T-helper 1 cell treated with Interleukin-12 subunit alpha and Interleukin-12 subunit beta and Interleukin-4 antibody, amounts not matched to agents 30 μg/mL and 1 μg/mL, for 36 hours (primary cell): ENCODE results near the gene SRRM5.
"Not testable (repeated sequence)": the region's sequence is repeated elsewhere in the genome, so short reads cannot be mapped to it uniquely, and the experiment has no call there.

Experiments
- H3K27ac Mint-ChIP-seq: one replicate; pipeline ENCODE4 v1.8.0; 2021; ENCODE audit warnings: mild to moderate bottlenecking, mixed read lengths
- H3K27me3 Mint-ChIP-seq: one replicate; pipeline ENCODE4 v1.8.0; 2021; ENCODE audit warnings: low read depth, mixed read lengths
- H3K36me3 Mint-ChIP-seq: one replicate; pipeline ENCODE4 v1.8.0; 2021; ENCODE audit warnings: low read depth, mixed read lengths
- H3K4me1 Mint-ChIP-seq: one replicate; pipeline ENCODE4 v1.8.0; 2021; ENCODE audit warnings: low read depth, mixed read lengths
- H3K4me3 Mint-ChIP-seq: one replicate; pipeline ENCODE4 v1.8.0; 2021; ENCODE audit warnings: mild to moderate bottlenecking, moderate library complexity, mixed read lengths
- H3K9me3 Mint-ChIP-seq: one replicate; pipeline ENCODE4 v1.8.0; 2021; ENCODE audit warnings: mixed read lengths

SRRM5 gene

DNA sequence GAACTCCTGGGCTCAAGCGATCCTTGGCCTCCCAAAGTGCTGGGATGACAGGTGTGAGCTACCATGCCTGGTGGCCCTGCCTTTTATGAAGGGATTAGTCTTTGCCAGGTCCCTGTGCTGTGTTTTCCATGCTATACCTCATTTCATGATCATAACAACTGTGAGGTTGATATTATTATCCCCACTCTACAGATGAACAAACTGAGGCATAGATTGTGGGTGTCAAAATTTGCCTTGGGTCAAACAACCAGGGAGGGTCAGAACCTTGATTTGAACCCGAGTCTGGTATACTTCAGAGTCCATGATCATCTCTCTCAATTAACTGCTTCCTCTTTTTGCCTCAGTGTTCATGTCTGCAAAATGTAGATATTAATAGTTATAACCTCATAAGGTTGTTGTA, 29.4 kb upstream of the SRRM5 start:
- H3K27ac Mint-ChIP-seq: peak overlapping the region; percentile 36

DNA sequence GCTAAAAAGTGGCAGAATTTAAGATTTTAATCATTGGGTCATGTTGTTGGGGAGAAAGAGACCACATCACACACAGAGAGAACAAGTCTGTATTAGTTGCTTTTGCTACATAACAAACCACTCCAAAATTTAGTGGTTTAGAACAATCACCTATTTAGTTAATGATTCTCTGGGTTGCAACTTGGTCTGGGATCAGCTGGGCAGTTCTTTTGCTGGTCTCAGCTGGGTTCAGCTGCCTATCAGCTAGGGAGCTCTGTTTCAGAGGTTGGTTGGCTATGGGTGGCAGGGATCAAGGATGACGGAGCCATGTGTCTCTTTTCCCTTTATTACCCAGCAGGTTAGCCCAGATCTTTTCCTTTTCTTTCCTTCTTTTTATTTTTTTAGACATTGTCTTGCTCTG, 27.4 kb upstream of the SRRM5 start:
- H3K36me3 Mint-ChIP-seq: peaks cover 6% of the 10 kb centered on the region
- peaks cover 13% of the 10 kb centered on the region for H3K4me1 Mint-ChIP-seq
- peak overlapping the region; percentile 76 for H3K27ac Mint-ChIP-seq
- H3K4me3 Mint-ChIP-seq: no peak overlapping the region
- no peaks in the 10 kb centered on the region for H3K27me3 Mint-ChIP-seq
- no peaks in the 10 kb centered on the region for H3K9me3 Mint-ChIP-seq

More for the DNA sequence above, 29.4 kb upstream of the SRRM5 start:
- H3K4me1 Mint-ChIP-seq: peaks cover 18% of the 10 kb centered on the region
- no peaks in the 10 kb centered on the region for H3K9me3 Mint-ChIP-seq
- peaks cover 6% of the 10 kb centered on the region for H3K27me3 Mint-ChIP-seq
- peaks cover 7% of the 10 kb centered on the region for H3K36me3 Mint-ChIP-seq
- H3K4me3 Mint-ChIP-seq: no peak overlapping the region

DNA sequence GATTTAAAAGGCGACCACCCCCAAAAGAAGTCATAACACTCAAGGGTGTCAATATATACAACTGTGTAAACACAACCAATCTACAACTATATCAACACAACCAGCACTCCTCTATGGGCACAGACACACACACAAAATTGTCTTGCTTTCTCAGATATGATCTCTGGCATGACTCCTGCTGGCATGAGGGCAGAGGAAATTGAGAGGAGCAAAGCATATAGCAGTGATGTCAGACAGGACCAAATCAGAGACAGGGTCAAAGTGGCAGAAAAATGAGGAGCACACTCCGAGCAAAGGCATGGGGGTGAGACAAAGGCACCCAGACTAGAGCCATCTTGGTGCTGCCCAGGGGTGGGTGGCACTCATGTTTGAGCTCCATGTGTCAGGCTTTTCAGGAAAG, 25.5 kb upstream of the SRRM5 start:
- Mint-ChIP-seq H3K27me3 (no peaks in the 10 kb centered on the region), H3K27ac (no peak overlapping the region), H3K4me3 (no peak overlapping the region), H3K36me3 (peaks cover 12% of the 10 kb centered on the region), H3K4me1 (peaks cover 19% of the 10 kb centered on the region), H3K9me3 (no peaks in the 10 kb centered on the region)

DNA sequence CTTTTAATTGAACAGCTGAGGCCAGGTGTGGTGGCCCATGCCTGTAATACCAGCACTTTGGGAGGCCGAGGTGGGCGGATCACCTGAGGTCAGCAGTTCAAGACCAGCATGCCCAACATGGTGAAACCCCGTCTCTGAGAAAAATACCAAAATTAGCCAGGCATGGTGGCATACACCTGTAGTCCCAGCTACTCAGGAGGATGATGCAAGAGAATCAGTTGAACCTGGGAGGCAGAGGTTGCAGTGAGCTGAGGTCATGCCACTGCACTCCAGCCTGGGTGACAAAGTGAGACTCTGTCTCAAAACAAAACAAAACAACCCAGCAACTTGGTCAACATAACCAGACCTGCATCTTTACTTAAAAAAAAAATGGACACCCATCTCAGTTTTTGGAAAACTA, 24.9 kb upstream of the SRRM5 start:
- peaks cover 12% of the 10 kb centered on the region for H3K36me3 Mint-ChIP-seq
- H3K4me3 Mint-ChIP-seq: not testable (repeated sequence)

DNA sequence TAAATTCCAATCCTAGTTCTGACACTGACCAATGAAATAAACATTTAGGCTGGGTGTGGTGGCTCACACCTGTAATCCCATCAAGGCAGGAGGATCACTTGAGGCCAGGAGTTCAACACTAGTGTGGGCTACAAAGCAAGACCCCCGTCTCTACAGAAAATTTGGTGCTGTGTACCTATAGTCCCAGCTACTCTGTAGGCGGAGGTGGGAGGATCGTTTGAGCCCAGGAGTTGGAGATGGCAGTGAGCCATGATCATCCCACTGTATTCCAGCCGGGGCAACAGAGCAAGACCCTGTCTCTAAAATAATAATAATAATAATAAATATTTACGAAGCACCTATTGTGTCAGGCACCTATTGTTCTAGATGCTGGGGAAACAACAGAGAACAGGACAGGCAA, 22.6 kb upstream of the SRRM5 start:
- H3K36me3 Mint-ChIP-seq: peaks cover 23% of the 10 kb centered on the region
- H3K9me3 Mint-ChIP-seq: no peaks in the 10 kb centered on the region
- peak overlapping the region; percentile 46 for H3K27ac Mint-ChIP-seq
- H3K27me3 Mint-ChIP-seq: no peaks in the 10 kb centered on the region
- H3K4me3 Mint-ChIP-seq: no peak overlapping the region
- peaks cover 20% of the 10 kb centered on the region for H3K4me1 Mint-ChIP-seq

More for the DNA sequence above, 24.9 kb upstream of the SRRM5 start:
- H3K27me3 Mint-ChIP-seq, H3K9me3 Mint-ChIP-seq, H3K27ac Mint-ChIP-seq: not testable (repeated sequence)
- H3K4me1 Mint-ChIP-seq: peaks cover 17% of the 10 kb centered on the region

DNA sequence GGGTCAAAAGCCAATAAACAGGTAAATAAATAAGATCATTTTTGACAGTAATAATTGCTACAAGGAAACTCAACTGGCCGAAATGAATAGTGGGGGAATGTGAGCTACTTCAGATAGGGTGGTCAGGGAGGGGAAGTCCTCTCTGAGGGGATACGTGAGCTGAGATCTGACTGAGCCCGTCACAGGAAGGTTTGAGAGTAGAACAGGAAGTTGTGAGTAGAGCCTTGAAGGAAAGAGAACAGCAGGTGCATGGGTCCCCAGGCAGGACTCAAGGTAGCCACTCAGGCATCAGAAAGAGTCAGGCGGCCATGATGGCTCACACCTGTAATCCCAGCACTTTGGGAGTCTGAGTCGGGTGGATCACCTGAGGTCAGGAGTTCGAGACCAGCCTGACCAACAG, 22.2 kb upstream of the SRRM5 start:
- Mint-ChIP-seq H3K4me1 (peaks cover 19% of the 10 kb centered on the region), H3K27ac (peak overlapping the region; percentile 46), H3K9me3 (no peaks in the 10 kb centered on the region), H3K36me3 (peaks cover 23% of the 10 kb centered on the region), H3K4me3 (no peak overlapping the region), H3K27me3 (no peaks in the 10 kb centered on the region)

DNA sequence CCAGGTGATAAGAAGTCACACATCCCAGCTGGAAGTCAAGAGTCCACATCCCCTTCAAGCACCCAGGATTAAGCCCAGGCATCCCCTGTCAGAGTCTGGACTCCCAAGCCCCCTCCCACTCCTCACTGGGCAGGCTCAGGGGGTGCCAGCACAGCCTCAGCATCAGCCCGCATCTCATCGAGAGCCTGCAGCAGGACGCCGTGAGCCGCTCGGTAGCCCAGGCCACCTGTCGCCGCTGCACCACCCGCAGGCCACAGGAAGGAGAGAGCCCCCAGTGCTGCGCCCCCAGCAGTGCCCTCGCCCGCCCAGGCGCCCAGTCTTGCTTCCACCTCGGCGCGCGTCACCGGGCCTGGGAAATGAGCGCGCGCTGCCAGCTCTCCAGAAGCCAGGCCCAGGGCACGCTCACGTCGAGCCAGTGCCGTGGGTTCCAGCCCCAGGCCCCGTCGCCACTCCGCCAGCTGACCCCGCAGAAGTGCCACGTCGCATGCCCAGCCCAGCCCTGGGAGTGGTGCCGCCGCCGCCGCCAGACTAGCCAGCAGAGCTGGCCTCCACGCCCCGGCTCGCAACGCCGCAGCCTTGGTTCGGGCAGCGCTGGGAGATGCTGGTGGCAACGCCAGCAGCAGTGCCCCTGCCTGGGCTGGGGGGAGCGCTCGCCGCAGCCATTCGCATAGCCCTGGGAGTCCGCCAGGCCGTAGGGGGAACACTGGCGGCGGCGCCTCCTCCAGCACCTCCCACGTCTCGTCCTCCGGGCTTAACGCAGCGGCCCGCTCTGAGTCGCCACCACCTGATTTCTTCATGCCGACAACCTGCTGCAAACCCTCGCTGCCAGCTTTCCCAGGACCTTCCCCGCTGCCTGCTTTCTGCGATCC, 19.8 kb upstream of the SRRM5 start:
- Mint-ChIP-seq H3K36me3 (peaks cover 27% of the 10 kb centered on the region), H3K9me3 (no peaks in the 10 kb centered on the region), H3K27me3 (no peaks in the 10 kb centered on the region), H3K4me1 (peaks cover 32% of the 10 kb centered on the region), H3K27ac (no peak overlapping the region), H3K4me3 (no peak overlapping the region)

DNA sequence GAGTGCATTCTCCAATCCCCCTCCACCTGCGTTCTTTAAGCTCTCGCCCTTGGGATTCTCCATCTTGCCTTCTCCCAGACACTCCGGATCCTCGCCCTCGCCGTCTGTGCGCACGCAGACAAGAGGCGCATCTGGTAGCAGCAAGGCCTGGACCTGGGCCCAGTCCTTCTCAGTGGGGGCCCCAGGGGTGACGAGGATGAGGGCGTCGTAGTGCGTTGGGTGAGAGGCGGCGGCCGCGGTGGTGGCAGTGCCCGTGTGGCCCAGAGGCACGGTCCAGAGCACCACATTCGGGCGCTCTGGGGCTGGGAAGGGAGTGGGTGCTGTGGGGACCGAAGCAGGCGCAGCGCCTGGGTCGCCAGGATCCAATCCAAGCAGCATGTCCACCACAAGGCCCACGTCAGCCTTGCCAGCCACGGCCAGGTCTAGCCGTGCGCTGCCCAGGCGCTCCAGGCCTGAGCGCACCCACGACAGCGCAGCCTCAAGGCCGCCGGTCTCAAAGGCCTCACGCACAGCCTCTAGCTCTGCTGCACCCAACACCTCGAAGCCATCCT, 19.0 kb upstream of the SRRM5 start:
- H3K4me3 Mint-ChIP-seq: peak overlapping the region; percentile 52
- no peaks in the 10 kb centered on the region for H3K9me3 Mint-ChIP-seq
- H3K36me3 Mint-ChIP-seq: peaks cover 27% of the 10 kb centered on the region
- H3K27ac Mint-ChIP-seq: no peak overlapping the region
- peaks cover 39% of the 10 kb centered on the region for H3K4me1 Mint-ChIP-seq
- no peaks in the 10 kb centered on the region for H3K27me3 Mint-ChIP-seq

DNA sequence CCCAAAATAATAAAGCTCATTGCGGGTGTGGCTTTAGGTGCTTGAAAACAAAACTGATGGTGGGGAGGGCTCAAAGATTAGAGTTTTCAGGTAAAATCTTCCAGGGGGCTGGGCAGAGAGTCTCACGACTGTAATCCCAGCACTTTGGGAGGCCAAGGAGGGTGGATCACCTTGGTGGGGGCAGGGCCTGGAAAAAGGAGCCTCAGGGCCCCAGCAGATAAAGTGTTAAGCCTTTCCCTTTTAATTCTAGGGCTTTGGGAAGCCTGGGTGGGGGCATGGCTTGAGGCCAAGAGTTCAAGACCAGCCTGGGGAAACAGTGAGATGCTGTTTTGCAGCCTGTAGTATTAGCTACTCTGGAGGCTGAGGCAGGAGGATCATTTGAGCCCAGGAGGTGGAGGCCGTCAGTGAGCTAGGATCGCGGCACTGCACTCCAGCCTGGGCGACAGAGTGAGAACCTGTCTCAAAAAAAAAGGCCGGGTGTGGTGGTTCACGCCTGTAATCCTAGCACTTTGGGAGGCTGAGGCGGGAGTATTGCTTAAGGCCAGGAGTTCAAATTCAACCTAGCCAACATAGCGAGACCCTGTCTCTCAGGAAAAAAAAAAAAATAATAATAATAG, 17.7 kb upstream of the SRRM5 start:
- H3K27me3 Mint-ChIP-seq: no peaks in the 10 kb centered on the region
- peak overlapping the region; percentile 99 for H3K27ac Mint-ChIP-seq
- H3K9me3 Mint-ChIP-seq: no peaks in the 10 kb centered on the region
- peaks cover 42% of the 10 kb centered on the region for H3K4me1 Mint-ChIP-seq
- H3K4me3 Mint-ChIP-seq: peak overlapping the region; percentile 52
- H3K36me3 Mint-ChIP-seq: peaks cover 27% of the 10 kb centered on the region

DNA sequence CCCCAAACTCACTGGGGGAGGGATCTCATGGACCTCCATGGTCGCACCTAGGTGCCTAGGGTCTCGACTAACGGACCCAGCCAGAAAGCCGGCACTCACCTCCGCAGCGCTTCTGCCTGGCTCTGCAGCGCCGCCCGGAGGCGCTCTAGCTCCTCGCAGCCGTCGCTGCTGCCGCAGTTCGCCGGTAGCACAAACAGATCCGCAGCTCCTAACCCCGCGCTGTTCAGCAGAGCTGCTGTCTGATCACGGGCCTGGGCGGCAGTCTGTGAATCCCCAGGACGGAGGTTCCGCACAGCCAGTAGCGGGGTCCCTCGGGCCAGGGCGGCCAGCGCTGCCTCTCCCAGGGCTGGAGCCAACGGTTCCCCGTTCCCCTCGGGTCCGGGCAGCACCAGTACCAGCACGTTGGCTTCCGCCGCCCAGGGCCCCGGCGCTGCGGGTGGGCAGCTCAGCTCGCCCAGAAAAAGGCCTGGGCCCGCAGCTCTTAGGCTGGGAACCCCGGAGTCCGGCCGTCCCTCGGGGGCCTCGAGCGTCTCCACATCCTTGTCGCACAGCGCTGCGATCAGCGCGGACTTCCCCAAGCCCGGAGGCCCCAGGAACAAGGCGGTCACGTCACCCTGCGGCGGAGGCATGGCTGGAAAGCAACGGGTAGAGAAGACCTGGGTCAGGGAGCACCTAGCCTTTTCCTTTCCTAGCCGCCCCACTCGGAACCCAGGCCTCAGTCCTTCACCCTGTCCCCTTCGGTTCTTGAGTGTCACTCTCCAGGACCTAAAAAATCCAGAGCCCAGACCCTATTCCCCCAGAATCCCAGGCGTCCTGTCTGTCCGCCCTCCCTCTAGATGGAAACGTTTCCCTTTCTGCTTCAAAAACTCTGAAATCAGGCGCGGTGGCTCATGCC, 16.9 kb upstream of the SRRM5 start:
- no peaks in the 10 kb centered on the region for H3K9me3 Mint-ChIP-seq
- peaks cover 27% of the 10 kb centered on the region for H3K36me3 Mint-ChIP-seq
- H3K27ac Mint-ChIP-seq: peak overlapping the region; percentile 99
- H3K4me1 Mint-ChIP-seq: peaks cover 37% of the 10 kb centered on the region
- H3K27me3 Mint-ChIP-seq: no peaks in the 10 kb centered on the region
- peak overlapping the region; percentile 99 for H3K4me3 Mint-ChIP-seq

DNA sequence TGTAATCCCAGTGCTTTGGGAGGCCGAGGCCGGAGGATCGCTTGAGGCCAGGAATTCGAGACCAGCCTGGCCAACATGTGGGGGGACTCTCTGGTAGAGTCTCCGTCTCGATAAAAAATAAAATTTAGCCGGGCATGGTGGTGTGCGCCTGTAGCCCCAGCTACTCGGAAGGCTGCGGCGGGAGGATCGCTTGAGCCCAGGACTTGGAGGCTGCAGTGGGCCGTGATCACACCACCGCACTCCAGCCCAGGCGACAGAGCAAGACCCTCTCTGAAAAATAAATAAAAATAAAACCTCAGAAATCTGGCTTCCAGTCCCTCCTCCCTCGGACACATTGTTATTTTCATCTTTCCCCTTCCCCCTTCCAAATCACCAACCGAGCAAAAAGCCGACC, 16.3 kb upstream of the SRRM5 start:
- Mint-ChIP-seq H3K27me3 (no peaks in the 10 kb centered on the region), H3K4me1 (peaks cover 34% of the 10 kb centered on the region), H3K27ac (peak overlapping the region; percentile 99), H3K36me3 (peaks cover 25% of the 10 kb centered on the region), H3K9me3 (no peaks in the 10 kb centered on the region), H3K4me3 (peak overlapping the region; percentile 99)

DNA sequence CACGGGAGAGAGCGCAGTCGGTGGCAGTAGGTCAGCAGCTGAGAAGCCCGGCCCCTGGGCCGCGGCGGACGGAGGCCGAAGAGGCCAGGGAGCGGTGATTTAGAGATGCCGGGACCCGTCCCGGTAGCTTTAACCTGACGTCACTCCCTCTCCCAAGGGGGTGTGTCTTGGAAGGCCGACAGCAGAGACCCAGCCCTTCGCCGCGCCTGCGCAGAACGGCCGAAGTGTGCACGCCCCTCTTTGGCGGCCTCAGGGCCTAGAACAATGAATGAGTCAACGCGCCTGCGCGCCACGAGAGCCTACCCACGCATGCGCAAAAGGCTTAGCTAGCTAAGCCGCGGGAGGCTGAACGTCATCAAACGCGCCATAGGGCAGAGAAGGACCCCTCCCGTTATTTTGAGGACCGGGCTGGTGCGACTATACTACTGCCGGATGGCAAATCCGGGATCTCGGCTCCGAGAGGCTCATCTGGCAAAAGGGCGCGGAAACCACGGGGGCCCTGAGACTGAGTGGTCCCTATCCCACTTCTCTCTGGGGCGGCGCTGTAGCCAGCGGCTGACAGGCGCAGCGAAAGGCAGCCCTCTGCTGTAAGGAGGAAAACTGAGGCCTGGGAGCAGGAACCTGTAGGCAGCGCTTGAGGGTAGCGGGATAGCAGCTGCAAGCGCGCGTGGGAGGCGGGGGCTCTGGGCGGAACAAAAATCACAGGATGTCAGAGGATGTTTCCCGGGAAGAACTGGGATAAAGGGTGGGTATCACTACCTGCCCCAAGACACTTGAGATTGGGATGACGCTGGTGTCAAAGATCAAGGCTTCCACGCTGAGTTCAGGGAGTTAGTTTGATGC, 15.7 kb upstream of the SRRM5 start, which contains the start of the genes IRGQ and ZNF576:
TSS of gene IRGQ (minus strand) at position 136 of the 843 bp plus-strand sequence. CDS start 796 bp downstream, outside the sequence.
TSS of gene ZNF576 (plus strand) at position 597 of the 843 bp plus-strand sequence. CDS start 514 bp downstream, outside the sequence.
- Mint-ChIP-seq H3K9me3 (no peaks in the 10 kb centered on the region), H3K36me3 (peaks cover 22% of the 10 kb centered on the region), H3K27ac (peak within 1 kb of the TSS; percentile 99), H3K4me1 (peaks cover 30% of the 10 kb centered on the region), H3K4me3 (peak within 1 kb of the TSS; percentile 99), H3K27me3 (no peaks in the 10 kb centered on the region)

DNA sequence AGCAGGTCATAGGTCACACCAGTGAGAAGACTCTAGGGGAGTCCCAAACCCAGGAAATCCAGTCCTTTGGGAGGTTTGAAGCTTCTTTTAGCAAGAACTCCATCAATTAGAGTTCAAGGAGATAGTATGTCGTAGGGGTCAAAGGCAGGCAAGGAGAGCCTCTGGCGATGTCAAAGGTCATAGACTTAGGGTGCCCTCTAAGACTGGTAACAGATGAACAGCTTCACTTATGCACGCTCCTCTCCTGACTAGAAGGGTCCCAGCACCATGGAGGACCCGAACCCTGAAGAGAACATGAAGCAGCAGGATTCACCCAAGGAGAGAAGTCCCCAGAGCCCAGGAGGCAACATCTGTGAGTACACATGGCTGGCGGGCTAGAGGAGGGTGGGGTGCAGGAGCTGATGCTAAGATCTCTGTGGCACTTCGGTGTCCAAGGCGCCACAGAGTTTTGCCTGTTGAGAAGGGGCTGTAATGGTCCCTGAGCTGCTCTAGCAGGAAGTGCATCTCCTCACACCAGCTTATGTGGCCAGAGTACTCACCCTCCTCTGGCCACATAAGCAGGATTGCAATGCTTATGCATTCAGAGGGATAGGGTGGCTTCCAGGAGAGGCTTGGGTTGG, 14.9 kb upstream of the SRRM5 start:
- Mint-ChIP-seq H3K27me3 (no peaks in the 10 kb centered on the region), H3K36me3 (peaks cover 25% of the 10 kb centered on the region), H3K9me3 (no peaks in the 10 kb centered on the region)

More for the DNA sequence above, 14.9 kb upstream of the SRRM5 start:
- Mint-ChIP-seq H3K4me3 (peak overlapping the region; percentile 99), H3K27ac (peak overlapping the region; percentile 99), H3K4me1 (peaks cover 32% of the 10 kb centered on the region)
